Omental fat pad (tissue), 4 donors: ENCODE measurements around the gene THPO. TPM values are rescaled to one million over a fixed set of nuclear protein-coding genes. Genes with fewer than 3 reads are reported as not detected.
A peak's percentile ranks its signal among the peaks of the same experiment; 100 is the strongest.

Experiments used
- ATAC-seq: fragments of 150-250 bp; one replicate; pipeline ENCODE4 v1.9.1; 2016; ENCODE audit warnings: mild to moderate bottlenecking, moderate library complexity; ENCODE audit not compliant: low FRiP score
- DNase-seq: peaks from one replicate; pipeline ENCODE4 v3.0.0-alpha.2; 2019; ENCODE audit warnings: low spot score
- CTCF ChIP-seq, 3 donors: fragments of 450-650 bp; IDR thresholded peaks; one replicate each; pipeline ENCODE4 v1.5.1; 2016 to 2017; ENCODE audit warnings: antibody characterized with exemption in 3 of 3, mild to moderate bottlenecking in 3 of 3, moderate library complexity in 2 of 3
- total RNA-seq, 4 donors: library from RNA; depleted of rRNA; stranded (reverse); fragments of >200 nt; gene quantifications; one replicate each; pipeline ENCODE4 v1.1.0, GENCODE V29; 2016

Gene THPO
- total RNA-seq, 4 donors from 2014 or later: 0.36 to 1.3 (median 0.94) TPM

GRCh38 chr3:184380627-184381260 lies 2.7 kb upstream of the THPO start:
- TF ChIP-seq CTCF (IDR thresholded peaks at IDR 0.05): no peak
- ATAC-seq (peak; percentile 18), DNase-seq (no peak)

- TF ChIP-seq CTCF (IDR thresholded peaks at IDR 0.05): no peak
- peak; percentile 76 for ATAC-seq
- no peak for DNase-seq
Measured at GRCh38 chr3:184380185-184380626, 2.2 kb upstream of the THPO start.

GRCh38 chr3:184379358-184380184 lies 1.6 kb upstream of the THPO start, which contains the start of gene CHRD:
Gene CHRD (plus strand): TSS chr3:184380054. CDS start chr3:184380319, 265 bp downstream.
- ATAC-seq (peak; percentile 16), DNase-seq (no peak)
- TF ChIP-seq CTCF (IDR thresholded peaks at IDR 0.05): no peak

- no peak for TF ChIP-seq CTCF (IDR thresholded peaks at IDR 0.05)
- ATAC-seq (no peak), DNase-seq (no peak)
Measured at GRCh38 chr3:184378651-184379357, 797 bp upstream of the THPO start.

- no peak for TF ChIP-seq CTCF (IDR thresholded peaks at IDR 0.05)
- ATAC-seq (no peak), DNase-seq (no peak)
Measured at GRCh38 chr3:184377374-184377773, 633 bp downstream of the THPO start.

GRCh38 chr3:184375747-184376461 lies 2.1 kb downstream of the THPO start:
- no peak for ATAC-seq
- DNase-seq: no peak
- TF ChIP-seq CTCF (IDR thresholded peaks at IDR 0.05): no peak
